Measurements from ENCODE around the gene ZNF774. TPM values are rescaled to one million over a fixed set of nuclear protein-coding genes. Genes with fewer than 3 reads are reported as not detected.
"Not testable (repeated sequence)": the region's sequence is repeated elsewhere in the genome, so short reads cannot be mapped to it uniquely, and the experiment has no call there.

The ZNF774 gene
- polyA plus RNA-seq, 3 donors: 0.24 to 1.1 TPM; not detected in 1

DNA sequence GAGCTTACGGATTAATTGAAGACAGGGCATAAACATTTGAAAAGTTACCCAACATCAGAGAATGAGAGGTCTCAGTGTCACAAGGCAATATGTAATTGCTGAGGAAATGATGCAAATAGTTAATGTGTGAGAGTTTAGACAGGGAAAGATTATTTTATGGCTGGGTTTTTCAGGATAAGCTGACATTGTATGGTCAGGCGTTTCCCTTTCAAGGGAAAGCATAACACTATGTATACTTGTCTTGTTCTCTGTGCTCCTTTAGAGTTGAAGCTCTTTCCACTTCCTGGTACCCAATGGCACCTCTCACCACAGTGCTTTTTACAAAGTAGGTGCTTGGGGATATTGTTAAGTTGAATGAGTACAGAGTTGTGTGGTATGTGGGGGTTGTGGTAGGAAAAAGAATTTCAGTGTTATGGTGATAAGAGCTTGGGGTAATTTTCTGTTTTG lies 55.8 kb downstream of the ZNF774 start:
- no peak overlapping the region for H3K27ac ChIP-seq (ENCODE audit: low read depth, low read length)
- 52 to 78% (median 55%) methylated on average over 2 of the region's 2 CpGs for WGBS, 3 donors

DNA sequence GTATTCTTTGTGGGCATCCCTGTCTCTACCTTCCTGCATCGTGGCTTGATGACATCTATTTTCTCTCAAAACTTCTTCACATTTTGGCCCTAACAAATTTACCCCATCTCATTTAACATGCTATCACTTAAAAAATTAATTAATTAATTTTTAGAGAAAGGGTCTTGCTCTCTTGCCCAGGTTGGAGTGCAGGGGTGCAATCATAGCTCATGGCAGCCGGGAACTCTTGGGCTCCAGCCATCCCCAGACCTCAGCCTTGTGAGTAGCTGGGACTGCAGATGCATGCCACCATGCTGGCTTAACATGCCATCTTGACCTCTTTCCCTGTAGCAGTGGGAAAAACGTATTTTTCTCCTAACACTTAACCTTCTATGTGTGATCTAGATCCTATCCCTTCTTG lies 56.6 kb downstream of the ZNF774 start:
- no peak overlapping the region for H3K27ac ChIP-seq (ENCODE audit: low read depth, low read length)
- 90 to 92% (median 91%) methylated on average over 3 of the region's 3 CpGs for WGBS, 3 donors

DNA sequence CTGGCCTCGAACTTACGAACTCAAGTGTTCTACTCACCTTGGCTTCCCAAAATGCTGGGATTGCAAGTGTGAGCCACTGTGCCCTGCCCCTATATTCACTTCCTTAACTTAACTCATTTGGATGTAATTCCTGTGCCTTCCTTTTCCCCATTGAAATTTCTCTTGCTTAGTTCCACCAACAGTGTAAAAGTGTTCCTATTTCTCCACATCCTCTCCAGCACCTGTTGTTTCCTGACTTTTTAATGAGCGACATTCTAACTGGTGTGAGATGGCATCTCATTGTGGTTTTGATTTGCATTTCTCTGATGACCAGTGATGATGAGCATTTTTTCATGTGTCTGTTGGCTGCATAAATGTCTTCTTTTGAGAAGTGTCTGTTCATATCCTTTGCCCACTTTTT lies 57.5 kb downstream of the ZNF774 start:
- H3K27ac ChIP-seq (ENCODE audit: low read depth, low read length): not testable (repeated sequence)
- WGBS, 3 donors: 86 to 97% (median 86%) methylated on average over 3 of the region's 3 CpGs

DNA sequence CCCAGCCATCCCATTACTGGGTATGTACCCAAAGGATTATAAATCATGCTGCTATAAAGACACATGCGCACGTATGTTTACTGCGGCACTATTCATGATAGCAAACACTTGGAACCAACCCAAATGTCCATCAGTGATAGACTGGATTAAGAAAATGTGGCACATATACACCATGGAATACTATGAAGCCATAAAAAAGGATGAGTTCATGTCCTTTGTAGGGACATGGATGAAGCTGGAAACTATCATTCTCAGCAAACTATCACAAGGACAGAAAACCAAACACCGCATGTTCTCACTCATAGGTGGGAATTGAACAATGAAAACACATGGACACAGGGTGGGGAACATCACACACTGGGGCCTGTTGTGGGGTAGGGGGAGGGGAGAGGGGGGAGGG lies 58.2 kb downstream of the ZNF774 start:
- H3K27ac ChIP-seq (ENCODE audit: low read depth, low read length): not testable (repeated sequence)
- WGBS, 3 donors: 98 to 100% (median 98%) methylated on average over 3 to 4 of the region's 4 CpGs

DNA sequence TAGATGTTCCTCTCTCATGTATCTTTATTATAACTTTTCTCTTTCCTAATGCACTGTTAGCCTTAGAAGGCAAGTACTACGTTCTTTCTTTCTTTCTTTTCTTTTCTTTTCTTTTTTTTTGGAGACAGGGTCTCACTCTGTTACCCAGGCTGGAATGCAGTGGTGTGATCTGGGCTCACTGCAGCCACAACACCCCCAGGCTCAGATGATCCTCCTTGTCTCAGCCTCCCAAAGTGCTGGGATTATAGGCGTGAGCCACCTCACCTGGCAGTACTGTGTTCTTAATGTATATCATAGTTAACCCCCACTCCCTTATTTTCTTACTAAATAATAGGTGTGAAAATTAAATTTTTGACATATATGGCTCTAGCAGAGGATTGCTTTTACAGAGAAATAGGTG lies 59.1 kb downstream of the ZNF774 start:
- WGBS, 3 donors: 89 to 95% (median 93%) methylated on average over 2 of the region's 2 CpGs
- no peak overlapping the region for H3K27ac ChIP-seq (ENCODE audit: low read depth, low read length)

Other genes starting within 250 kb of the ZNF774 start
- gene IDH2, start 249.8 kb upstream of the ZNF774 start, polyA plus RNA-seq: 100 to 1,000 TPM in 1 of 3 donors, 10 to 100 TPM in 2; 26.3 to 144 (median 91.9) TPM
- 10 to 100 TPM in 2 of 3 donors, 1 to 10 TPM in 1; 4.7 to 39.1 (median 23.3) TPM for gene SEMA4B, start 151.0 kb upstream of the ZNF774 start, polyA plus RNA-seq
- 100 to 1,000 TPM; 105 to 188 (median 112) TPM for gene CIB1, start 118.3 kb upstream of the ZNF774 start, polyA plus RNA-seq
- 1 to 10 TPM; 2.6 to 3.7 (median 2.8) TPM for gene GDPGP1, start 118.1 kb upstream of the ZNF774 start, polyA plus RNA-seq
- gene TTLL13, start 102.7 kb upstream of the ZNF774 start, polyA plus RNA-seq: under 1 TPM in 1 of 3 donors, not detected in 2; 0.08 TPM
- 10 to 100 TPM; 25.0 to 91.9 (median 64.1) TPM for gene NGRN, start 86.6 kb upstream of the ZNF774 start, polyA plus RNA-seq
- gene IQGAP1, start 36.0 kb downstream of the ZNF774 start, polyA plus RNA-seq: 10 to 100 TPM; 43.6 to 75.2 (median 54.3) TPM
- gene CRTC3, start 177.6 kb downstream of the ZNF774 start, polyA plus RNA-seq: 10 to 100 TPM in 2 of 3 donors, 1 to 10 TPM in 1; 6.4 to 24.0 (median 15.4) TPM

All from adipose tissue (tissue), 3 donors.